Measurements from ENCODE around the gene GRPEL2.

DNA sequence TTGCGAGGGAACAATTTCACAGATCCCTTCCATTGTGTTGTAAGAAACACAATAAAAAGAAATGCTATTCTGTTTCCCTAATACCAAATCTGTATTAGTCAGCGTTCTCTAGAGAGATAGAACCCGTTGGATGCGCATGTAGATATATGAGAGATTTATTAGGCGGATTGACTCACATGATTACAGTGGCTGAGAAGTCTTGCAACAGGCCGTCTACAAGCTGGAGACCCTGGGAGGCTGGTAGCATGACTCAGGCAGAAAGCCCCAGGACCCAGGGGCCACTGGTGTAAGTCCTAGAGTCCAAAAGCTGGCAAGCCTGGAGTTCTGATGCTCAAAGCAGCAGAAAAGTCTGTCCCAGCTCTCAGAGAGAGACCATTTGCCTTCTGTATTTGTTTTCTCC is 52.2 kb downstream of the GRPEL2 start:
- TF ChIP-seq MYC (IDR thresholded peaks at IDR 0.05; ENCODE audit: low read depth, low read length) (no peak), CTCF (IDR thresholded peaks at IDR 0.05; ENCODE audit: low read depth, low read length) (no peak)

Measured in NB4 (cell line).